Activated CD8-positive, alpha-beta memory T cell treated with anti-CD3 and anti-CD28 coated beads for 36 hours (primary cell): ENCODE data around the gene ZWILCH. TPM values are rescaled to one million over a fixed set of nuclear protein-coding genes. Genes with fewer than 3 reads are reported as not detected.

Experiments used
- CTCF ChIA-PET: fragments of 350-600 bp; sonication (Branson Sonifier 250); formaldehyde crosslinking; loops from one replicate; lab custom pipeline; 2021; ENCODE audit warnings: antibody characterized with exemption; lab: Charles Lee
- POLR2A ChIA-PET: fragments of 350-600 bp; sonication (Branson Sonifier 250); formaldehyde crosslinking; loops from one replicate; lab custom pipeline; 2021; ENCODE audit warnings: antibody characterized with exemption; lab: Charles Lee
- total RNA-seq, 2 experiments: library from RNA; stranded (reverse); gene quantifications; one replicate each; pipeline ENCODE4 v1.2.3, GENCODE V29; 2021

Gene ZWILCH
- total RNA-seq, 2 experiments from 2014 or later = 42.9 to 44.9 TPM

DNA sequence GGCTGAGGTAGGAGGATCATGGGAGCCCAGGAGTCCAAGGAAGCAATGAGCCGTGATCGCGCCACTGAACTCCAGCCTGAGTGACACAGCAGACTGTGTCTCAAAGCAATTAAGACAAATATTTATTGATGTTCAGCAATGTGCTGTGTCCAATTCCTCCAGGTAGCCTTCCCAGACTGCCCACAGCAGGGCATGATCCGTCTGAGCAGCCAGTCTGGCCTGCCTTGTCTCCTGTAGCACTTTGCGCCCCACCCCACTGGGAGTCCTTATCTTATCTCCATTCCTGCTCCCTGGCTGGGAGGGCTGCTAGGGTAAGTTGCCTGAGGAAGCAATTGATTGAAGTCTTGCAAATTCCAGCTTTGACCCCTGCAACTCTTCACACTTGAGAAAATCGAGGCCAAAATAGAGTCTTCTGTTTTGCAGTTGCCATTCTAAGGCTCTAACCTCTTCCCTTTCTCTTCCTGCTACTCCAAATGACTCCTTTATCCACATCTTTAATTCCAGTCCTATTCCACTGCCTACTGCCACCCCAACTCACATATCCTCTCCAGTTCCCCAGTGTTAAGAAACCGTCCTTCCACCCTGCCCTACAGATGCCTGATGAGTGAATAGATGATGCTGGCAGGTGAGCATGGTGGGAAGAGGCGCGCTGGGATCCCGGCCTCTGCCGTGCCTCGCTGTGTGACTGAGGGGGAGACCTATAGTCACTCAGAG lies 87.5 kb downstream of the ZWILCH start:
- CTCF ChIA-PET = interaction anchor here (0.6 kb wide), 1 partner anchor 22 kb away, joined by 3 read pairs; no protein-coding TSS in a partner anchor
- POLR2A ChIA-PET = no interaction called here

DNA sequence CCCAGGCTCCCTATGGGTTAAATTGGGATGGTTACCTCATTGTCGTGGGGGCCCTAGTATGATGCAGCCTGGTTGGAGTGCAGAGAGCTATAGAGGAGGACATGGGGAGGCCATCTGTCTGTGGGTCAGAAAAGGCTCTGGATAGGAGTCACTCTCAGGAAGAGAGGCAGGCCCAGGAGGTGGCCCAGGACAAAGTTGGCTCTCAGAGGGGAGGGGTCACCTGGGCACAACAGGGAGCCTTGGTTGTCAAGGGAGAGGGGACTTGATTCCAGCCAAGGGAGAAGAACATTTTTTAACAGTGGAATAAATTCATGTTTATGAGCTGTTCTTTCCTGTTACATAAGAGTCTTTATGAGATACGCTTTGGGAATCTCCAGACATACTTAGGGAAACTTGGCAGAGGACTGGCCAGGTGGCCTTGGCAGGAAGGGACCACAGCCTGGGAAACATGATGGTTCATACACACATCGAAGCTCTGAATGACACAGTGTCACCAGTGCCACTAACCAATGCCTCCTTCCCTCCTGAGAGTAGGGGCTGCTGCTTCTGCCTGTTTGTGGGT lies 88.2 kb downstream of the ZWILCH start:
- ChIA-PET POLR2A (no interaction called here), CTCF (no interaction called here)

DNA sequence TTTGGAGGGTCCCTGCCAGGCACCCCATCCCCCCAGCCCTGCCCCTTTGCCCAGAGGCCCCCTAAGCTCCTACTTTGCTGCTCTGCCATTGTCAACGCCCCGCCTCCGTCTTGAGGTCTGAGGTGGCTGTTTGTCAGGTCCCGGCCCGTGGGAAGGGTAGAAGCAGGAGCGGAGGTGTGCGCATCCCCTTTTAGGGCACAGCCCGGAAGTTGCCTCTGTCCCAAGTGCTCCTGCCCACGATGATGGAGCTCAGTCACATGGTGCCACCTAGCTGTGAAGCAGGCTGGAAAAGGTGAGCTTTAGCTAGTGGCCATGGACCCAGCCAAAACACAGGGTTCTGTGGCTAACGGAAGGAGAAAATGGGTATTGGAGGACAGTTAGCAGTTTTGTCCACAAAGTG lies 89.2 kb downstream of the ZWILCH start:
- CTCF ChIA-PET = no interaction called here
- POLR2A ChIA-PET = no interaction called here

DNA sequence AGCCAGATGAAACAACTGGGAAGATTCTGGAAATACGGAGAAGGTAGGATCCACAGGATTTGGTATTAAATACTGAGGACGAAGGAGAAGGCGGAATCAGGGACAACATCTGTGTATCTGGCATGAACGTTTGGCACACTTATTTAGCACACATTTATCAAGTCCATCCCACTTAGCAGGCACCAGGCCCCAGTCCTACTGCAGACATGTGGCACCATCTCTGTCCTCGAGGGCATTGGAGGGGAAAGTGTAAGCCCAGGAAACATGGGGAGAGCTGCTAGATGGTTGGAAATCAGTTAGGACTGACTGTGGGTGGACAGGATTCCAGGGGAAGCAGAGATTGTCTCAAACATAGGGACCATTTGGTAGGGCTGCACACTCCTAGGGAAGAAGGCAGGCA lies 89.7 kb downstream of the ZWILCH start:
- ChIA-PET POLR2A (no interaction called here), CTCF (no interaction called here)

DNA sequence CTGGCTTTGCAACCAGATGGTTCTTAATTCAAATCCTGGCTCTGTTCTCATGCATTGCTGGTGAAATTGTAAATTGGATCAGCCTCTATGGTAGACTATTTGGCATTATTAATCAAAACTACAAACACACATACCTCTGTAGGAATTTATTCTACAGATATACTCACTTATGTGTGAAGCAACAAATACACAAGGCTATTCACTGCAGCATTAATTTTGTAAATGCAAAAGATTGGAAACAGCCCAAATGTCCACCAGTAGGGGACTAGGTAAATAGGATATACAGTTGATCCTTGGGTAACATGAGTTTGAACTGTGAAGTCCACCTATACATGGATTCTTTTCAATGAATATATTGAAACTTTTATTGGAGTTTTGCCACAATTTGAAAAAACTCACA lies 90.2 kb downstream of the ZWILCH start:
- POLR2A ChIA-PET = no interaction called here
- CTCF ChIA-PET = no interaction called here

DNA sequence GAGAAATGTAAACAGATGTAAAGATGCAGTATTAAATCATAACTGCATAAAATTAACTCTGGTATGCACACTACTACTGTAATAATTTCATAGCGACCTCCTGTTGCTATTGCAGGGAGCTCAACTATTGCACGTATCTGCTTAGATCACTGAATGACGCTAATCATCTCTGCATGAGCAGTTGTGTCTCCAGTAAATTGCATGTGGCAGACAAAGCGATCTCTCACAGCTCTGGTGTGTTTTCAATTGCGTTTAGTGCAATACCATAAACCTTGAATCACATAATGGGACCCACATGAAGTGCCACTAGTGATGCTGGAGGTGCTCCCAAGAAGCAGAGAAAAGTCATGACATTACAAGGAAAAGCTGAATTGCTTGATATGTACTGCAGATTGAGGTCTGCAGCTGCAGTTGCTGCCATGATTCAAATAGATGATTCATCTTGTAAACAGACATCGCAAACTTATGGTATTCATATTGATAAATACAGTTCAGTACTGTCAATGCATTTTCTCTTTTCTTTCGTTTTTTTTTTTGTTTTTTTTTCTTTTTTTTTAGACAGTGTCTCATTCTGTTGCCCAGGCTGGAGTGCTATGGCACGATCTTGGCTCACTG lies 90.9 kb downstream of the ZWILCH start:
- CTCF ChIA-PET = no interaction called here
- POLR2A ChIA-PET = interaction anchor here (0.7 kb wide), 1 partner anchor 99 kb away, joined by 3 read pairs; no protein-coding TSS in a partner anchor

DNA sequence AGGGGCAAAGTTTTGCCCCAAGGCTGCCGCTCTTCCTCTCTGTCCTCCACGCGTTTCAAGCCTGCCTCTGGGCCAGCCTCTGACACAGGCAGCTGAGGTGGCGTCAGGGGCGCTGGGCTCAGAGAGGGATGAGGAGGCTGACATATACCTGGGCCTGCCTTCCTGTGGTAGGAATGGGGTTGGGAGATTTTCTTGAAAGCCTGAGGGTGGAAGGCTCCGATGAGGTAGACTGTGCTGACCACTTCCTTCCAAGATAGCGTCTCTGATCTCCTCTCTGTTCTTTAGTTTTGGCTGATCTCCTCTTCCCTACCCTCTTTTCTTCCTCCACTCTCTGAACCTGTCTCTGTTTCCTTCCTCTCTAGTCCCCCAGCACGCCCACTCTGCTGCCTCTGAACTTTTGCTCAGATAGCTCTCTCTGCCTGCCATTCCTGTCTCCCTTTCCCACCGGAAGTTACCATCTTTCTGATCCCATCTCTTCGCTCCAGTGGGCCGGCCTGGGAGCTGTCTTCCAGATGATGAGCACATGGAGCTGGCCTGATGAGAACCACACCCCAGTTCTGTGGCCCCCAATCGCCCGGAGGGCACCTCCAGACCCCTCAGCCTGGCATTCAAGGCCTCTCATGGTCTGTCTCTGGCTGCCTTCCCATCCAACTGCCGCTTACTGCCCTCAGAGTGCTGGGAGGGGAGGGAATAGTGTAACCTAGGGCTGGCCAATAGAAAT lies 93.1 kb downstream of the ZWILCH start:
- ChIA-PET POLR2A (no interaction called here), CTCF (no interaction called here)

Other genes with a start within 250 kb of the ZWILCH start
- gene DIS3L, start 211.8 kb upstream of the ZWILCH start, total RNA-seq = 10 to 100 TPM; 26.4 to 27.0 TPM
- 10 to 100 TPM; 57.2 to 58.9 TPM for gene TIPIN, start 148.6 kb upstream of the ZWILCH start, total RNA-seq
- gene MAP2K1, start 118.4 kb upstream of the ZWILCH start, total RNA-seq = 100 to 1,000 TPM; 115 to 116 TPM
- gene SNAPC5, start 7.6 kb upstream of the ZWILCH start, total RNA-seq = 10 to 100 TPM; 48.6 to 49.3 TPM
- gene RPL4, start 471 bp upstream of the ZWILCH start, total RNA-seq = 1,000 to 10,000 TPM; 4,526 to 4,577 TPM
- not detected for gene LCTL, start 60.7 kb downstream of the ZWILCH start, total RNA-seq
- under 1 TPM; 0.04 TPM for gene SMAD6, start 196.9 kb downstream of the ZWILCH start, total RNA-seq